ENCODE measurements around the gene ANKS3.

GRCh38 chr16:4663777-4664465, 70.2 kb downstream of the ANKS3 start:
- TF ChIP-seq CTCF (IDR thresholded peaks at IDR 0.05) (no peak), EP300 (IDR thresholded peaks at IDR 0.05) (no peak), POLR2A (IDR thresholded peaks at IDR 0.05) (no peak)
